GM19023 (cell line): ENCODE measurements around the gene EVC.

ENCODE experiments used
- ATAC-seq: cut with Tn5 transposase; IDR thresholded peaks from one replicate; pipeline ENCODE4 v1.9.1; 2021; ENCODE audit warnings: mild to moderate bottlenecking, moderate library complexity; ENCODE audit not compliant: unreplicated experiment

EVC gene

DNA sequence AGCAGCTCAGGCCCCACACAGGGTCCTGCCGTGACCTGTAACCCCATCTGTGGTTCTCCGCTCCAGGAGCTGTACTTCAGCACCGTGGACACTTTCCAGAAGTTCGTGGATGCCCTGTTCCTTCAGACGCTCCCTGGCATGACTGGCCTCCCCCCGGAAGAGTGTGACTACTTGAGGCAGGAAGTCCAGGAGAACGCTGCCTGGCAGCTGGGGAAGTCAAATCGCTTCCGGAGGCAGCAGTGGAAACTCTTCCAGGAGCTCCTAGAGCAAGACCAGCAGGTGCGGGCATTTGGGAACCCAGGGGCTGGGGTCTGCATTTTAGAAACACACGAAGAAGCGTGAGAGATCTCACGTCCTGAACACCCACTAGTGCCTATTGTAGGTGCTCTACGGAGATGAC is 72.5 kb downstream of the EVC start:
- ATAC-seq: no peak

DNA sequence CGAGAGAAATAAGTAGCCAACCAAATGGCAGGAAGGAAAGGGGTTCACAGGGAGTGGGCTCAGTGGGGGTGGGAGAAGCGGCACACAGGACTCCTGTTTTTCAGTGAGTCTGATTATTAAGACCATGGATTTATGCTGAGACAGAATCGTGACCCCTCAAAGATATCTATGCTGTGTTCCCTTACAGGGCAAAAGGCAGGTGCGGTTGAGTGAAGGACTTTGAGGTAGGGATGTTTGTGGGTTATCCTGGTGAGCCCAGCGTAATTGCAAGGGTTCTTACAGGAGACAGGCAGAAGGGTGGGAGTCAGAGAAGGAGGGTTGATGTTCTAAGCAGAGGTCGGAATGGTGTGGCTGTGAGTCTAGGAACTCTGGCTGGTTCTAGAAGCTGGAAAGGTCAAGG is 73.0 kb downstream of the EVC start:
- no peak for ATAC-seq

DNA sequence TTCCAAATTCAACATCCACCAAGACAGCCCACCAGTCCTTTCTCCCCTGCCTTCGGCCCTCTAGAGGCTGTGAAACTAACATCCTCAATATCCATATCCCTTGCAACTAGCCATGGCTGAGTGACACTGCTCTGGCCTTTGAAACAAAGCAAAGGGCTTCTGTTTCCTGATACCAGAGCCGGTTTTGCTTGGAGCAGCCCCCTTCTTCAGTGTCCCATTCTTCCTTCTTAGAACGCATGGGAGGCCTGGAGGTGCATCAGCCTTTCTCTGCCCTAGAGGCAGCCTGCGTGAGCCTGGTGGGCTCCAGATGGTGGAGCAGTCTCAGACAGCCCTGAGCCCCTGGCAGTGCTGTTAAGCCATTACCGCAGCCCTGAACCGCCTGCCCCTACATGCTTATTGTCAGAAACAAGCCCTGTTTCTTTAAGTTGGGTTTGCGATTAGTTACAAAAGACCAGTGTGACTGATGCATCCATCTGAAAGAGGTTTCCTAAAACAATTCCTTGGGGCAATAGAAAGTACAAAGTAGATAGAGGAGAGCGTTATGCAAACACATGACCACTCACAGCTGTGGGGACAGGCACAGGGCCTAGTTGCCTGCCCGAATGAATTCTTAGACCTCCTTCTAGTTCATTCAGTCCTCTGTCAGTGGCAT is 74.1 kb downstream of the EVC start:
- ATAC-seq: no peak

DNA sequence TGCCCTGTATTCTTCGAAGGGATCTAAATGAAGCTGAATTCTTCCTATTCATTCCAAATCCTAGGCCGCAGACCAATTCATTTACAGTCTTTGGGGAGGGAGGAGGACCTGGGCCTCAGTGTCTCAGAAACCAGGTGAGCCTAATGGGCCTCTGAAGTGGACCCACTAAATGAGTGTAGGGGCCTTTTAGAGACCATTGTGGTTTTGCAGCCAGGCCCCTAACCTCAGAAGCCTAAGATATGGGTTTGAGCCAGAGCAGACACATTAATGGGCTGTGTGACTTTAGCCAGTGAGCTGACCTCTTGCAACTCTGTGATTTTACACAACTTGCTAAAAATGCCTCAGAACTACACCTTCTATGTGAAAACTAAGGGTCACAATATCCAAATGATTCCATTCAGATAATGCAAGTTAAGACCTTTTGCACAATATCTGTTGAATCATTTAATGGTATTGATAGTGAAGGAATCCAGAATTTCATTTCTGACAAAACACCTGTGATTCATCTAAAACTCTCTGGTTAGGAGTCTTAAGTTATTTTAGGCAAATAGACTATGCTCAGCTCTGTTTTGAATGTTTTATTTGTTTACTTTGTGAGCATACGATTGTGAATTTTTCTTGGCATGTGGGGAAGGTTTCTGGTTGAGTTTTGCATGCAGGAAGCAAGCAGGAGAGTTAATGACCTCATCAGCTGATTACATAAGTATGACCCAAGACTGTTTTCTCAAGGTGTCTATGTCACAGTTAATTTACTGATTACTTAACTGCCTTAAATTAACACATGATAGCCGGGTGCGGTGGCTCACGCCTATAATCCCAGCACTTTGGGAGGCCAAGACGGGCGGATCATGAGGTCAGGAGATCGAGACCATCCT is 75.0 kb downstream of the EVC start:
- ATAC-seq: no peak

DNA sequence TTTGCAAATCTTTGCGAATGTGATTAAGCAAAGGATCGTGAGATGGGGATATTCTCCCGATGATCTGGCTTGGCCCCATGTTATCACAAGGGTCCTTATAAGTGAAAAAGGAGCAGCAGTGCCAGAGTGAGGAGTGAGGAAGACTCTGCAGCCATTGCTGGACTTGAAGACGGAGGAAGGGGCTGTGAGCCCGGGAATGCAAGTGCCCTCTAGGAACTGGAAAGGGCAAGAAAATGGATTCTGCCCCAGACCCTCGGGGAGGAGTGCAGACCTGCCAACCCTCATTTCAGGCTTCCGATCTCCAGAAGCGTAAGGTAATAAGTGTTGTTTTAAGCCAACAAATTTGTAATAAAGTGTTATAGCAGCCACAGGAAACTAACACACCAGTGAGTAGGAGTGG is 76.3 kb downstream of the EVC start:
- ATAC-seq: no peak

DNA sequence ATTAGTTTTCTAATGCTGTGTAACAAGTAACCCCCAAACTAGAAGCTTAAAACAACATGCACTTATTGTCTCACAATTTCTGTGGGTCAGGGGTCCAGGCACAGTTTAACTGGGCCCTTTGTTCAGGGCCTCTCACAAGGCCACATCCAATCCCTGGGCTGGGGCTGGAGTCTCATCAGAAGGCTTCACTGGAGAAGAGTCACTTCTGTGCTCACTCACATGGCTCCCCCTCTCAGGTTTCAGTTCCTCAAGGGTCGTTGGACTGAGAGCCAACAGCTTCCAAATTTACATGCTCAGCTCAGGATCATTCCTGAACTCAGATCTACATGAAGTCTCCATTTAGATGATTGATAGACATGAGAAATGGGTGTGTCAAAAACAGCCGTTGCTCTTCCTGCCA is 77.1 kb downstream of the EVC start:
- no peak for ATAC-seq

DNA sequence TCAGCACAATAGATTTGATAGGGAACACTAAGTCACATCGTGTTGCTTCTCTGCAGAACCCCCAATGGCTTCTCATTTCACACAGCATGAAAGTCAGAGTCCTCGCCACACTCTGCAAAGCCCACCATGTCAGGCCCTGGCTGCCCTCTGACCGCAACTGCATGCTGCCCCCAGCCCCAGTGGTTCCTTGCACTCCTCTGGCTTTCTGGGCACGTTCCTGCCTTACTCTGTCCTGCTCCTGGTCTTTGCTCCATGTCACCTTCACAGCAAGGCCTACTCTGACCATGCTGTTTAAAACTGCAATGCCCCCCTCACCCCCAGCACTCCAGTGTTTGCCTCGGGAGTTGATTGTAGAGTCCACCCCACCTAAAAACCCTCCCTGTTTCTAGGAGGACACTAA is 78.1 kb downstream of the EVC start:
- ATAC-seq: no peak

DNA sequence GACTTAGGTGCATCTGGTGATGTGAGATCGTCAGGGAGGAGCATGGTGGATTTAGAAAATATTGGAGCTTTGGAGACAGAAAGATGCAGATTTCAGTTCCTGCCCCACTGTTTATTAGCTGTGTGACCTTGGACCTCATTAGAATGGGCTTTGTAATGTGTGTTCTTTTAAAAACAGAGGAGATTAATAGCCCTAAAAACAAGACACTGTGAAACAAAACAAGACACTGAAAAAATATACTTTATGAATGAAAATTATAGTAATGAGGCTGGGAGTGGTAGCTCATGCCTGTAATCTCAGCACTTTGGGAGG is 79.5 kb downstream of the EVC start:
- no peak for ATAC-seq

DNA sequence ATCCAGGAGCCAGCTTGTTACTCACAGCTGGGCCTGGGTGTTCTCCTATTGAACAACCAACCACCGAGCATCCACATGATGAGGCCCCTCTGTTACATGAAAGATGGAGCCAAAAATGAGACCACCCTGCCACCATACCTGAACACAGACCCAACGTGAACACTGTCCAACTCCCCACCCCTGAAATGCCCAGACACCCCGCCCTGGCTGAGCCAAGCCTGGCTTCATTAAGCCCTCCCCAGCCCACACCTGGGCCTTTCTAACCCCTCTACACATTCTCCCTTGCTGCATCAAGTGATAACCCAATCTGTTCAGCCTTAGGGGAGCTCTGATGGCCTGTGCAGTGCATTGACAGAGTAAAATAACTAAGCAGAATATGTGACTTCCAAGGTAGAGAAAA is 80.7 kb downstream of the EVC start:
- no peak for ATAC-seq

DNA sequence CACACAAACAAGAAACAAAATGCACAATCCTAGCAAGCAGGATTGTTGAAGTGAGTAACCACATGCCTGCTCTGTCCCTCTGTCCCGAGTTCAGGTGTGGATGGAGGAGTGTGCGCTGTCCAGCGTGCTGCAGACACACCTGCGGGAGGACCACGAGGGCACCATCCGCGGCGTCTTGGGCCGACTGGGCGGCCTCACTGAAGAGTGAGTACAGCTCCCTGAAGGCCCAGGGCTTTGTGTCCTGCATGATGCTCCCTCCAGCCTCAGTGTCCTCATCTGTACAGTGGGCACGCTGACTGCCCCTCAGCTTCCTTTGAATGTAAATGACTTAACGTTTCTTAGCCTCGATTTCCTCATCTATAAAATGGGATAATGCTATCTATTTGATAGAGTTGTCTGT is 82.5 kb downstream of the EVC start:
- no peak for ATAC-seq

DNA sequence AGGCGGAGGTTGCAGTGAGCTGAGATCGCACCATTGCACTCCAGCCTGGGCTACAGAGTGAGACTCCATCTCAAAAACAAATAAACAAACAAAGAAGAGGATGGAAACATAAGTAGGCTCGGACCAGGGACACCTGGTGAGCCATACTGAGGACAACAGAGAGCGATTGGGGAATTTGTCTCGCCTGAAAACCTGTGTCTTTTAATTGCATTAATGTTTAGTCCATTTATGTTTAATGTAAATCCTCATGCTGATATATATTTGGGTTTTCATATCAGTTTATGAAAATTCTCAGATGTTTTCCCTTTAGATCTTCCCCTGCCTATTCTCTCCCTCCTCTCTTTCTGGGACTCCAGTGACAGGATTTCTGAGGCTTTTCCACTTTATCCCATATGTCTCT is 84.6 kb downstream of the EVC start:
- no peak for ATAC-seq

DNA sequence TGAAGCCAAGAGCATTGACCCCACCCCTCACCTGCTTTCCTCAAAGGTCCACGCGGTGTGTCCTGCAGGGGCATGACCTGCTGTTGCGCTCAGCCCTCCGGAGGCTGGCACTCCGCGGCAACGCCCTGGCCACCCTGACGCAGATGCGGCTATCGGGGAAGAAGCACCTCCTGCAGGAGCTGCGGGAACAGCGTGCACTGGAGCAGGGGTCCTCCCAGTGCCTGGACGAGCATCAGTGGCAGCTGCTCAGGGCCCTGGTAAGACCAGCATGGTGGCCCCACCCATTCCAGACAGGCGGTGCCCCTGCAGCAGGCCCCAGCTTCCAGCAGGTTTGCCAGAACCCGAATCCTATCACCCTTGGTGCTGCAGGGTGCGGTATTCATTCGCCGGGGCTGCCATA is 86.0 kb downstream of the EVC start:
- ATAC-seq: no peak

DNA sequence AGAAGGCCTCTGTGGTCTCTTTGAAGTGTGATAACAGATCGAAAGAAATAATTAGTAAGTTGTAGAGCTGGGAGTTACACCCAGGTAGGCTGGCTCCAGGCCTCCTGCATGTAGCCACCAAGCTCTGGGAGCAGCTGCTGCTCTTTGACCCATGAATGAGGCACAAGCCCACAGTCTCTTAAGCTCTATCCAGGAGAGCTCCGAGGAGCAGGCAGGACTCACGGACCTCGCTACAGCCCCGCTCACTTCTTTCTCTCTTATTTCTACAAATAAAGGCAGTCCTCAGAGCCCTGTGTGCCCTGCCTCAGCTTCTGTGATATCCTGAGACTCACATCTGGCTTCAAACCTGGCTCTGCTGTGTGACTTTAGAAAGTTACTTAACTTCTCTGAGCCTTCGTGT is 86.9 kb downstream of the EVC start:
- no peak for ATAC-seq

DNA sequence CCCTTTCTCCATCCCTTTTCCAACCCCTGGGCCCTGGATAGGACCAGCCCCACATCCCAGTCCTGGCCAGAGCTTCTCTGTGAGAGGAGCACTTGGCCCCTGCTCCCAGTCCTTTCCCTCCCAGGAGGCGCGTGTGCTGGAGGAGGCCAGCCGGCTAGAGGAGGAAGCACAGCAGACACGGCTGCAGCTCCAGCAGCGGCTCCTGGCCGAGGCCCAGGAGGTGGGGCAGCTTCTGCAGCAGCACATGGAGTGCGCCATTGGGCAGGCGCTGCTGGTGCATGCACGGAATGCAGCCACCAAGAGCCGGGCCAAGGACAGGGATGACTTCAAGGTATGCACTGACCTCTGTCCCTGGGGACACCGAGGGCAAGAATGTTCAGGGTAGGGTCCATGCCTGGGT is 87.5 kb downstream of the EVC start:
- ATAC-seq: no peak

DNA sequence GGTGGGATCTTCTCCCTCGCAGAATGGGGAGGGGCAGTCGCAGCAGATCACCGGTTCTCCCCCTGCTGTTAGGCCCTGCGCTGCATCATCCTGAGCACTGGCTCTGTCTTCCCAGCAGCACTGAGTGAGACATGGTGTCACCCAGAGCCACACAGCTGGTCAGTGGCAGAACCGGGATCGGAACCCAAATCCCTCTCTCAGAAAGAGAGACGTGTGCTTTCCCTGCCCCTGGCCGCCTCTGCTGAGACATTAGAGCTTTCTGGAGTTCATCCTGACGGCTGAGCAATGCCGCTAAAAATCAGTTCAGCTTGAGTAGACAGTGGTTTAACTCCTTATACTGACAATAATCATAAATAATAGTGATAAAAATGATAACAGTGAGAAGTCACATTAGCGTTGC is 87.9 kb downstream of the EVC start:
- ATAC-seq: no peak

DNA sequence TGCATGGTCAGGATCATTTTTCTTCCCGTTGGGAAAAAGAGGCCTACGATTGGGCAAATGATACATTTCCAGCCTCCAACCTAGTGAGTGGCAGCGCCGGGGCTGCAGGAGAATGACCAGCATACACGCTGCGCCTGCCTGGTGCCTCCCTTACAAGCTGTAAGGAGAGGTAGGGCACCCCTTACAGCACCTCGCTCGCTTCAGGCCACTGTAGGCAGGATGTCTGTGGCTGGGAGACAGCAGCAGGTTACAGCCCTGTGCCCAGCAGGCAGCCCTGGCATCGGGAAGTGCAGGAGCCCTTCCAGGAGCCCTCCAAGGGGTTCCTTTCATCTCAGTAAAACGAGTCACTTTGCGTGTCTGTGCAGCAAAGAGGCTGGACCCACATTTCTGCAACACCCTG is 88.4 kb downstream of the EVC start:
- ATAC-seq: no peak

DNA sequence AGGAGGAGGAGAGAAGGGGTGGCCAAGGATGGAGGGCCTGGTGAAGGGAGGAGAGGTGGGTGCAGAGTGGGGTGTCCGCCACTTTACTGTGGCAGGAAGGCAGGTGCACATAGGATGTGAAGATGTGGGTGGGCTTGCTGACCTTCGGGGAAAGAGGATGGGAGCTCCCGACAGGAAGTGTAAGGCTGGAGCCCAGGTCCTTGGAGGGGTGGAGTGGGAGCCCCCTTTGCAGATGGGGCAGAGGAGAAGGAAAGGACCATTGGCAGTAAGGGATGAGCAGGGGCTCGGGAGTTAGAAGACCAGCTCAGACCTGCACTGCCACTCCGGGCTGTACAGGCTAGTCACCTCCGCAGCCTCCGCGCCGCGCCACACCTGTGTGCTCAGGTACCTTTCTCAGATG is 89.5 kb downstream of the EVC start:
- ATAC-seq: no peak

DNA sequence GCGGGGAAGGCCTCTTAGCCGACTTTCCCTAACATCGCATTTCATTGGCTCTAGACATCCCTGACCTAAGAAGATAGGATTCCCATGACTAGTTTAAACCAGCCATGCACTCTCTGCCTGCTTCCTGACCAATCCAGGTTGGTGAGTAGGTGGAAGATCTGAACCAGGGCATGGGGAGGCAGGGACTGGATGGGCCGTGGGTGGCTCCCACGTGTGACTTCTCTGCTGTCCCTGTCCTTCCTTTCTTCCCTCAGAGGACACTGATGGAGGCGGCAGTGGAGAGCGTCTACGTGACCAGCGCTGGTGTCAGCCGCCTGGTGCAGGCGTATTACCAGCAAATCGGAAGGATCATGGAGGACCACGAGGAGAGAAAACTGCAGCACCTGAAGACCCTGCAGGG is 90.7 kb downstream of the EVC start:
- no peak for ATAC-seq

DNA sequence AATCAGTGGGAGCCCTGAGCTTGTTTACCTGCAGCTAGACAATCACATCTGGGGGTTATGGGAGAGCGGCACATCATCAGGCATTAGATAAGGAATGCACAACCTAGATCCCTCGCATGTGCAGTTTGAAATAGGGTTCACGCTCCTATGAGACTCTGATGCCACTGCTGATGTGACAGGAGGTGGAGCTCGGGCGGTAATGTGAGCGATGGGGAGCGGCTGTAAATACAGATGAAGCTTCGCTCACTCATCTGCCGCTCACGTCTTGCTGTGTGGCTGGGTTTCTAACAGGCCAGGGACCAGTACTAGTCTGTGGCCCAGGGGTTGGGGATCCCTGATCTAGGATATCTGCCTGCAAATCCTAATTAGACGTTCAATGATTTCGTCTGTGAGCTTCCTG is 91.6 kb downstream of the EVC start:
- no peak for ATAC-seq

DNA sequence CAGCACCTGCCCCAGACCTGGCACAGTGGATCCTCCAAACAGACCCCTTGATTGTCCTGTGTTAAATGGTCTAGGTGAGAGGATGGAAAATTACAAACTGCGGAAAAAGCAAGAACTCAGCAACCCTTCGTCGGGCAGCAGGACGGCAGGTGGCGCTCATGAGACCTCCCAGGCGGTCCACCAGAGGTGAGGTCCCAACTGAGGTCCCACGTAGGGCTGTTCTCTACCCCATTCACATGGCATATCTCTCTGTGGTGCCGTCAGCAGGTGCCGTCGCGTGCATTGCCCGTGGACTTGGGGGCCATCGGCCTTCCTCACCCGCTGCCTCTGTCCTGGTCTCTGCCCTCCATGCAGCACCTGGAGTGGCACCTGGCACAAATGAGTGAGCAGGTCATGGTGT is 93.7 kb downstream of the EVC start:
- ATAC-seq: no peak

DNA sequence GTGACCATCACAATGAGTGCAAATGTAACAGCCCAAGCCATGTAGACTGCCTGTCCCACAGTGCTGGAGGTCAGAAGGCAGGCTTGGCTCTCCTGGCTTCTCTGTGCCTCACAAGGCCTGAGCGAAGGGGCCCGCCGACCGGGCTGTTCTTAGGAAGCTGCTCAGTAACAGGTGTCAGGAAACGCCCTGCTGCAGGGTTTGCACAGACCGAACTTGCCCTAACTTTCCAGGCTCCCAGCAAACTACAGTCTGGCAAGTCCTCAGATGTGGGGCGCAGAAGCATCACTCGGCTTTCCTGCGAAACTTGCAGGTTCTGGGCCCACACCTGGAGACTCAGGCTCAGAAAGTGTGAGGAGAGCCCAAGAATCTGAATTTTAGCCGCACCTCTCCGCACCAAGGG is 94.3 kb downstream of the EVC start:
- no peak for ATAC-seq

DNA sequence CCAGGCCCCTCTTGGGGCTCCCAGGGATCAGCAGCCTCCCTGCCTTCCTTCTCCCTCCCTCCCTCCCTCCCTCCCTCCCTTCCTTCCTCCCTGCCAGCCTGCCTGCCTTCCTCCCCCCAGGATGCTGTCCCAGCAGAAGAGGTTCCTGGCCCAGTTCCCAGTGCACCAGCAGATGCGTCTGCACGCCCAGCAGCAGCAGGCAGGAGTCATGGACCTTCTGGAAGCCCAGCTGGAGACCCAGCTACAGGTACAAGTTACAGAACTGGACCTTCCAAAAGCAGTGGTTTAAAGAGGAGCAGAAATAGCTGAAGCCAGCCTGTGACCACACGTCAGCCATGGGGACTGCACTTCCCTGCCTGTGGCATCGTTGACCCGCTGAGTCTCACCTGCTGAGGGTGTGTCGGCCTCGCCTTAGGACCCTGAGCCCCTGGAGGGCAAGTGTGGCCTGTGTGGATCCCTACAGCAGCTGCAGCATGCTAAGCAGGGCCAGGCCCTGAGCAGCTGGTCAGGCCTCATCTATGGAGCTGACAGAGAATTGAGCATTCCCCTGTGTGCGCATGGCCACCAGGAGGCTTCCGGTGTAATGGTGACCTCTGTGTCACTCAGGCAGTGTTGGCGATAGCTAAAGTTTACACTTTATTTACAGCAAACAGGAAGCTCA is 97.2 kb downstream of the EVC start:
- no peak for ATAC-seq
